Astrocyte (in vitro differentiated cells and primary cell): ENCODE results near the gene FBXW12. TPM values are rescaled to one million over a fixed set of nuclear protein-coding genes. Genes with fewer than 3 reads are reported as not detected.

Experiments
- DNase-seq: peaks from one replicate; pipeline ENCODE4 v3.0.0-alpha.2; 2010; ENCODE audit warnings: low read depth
- FAIRE-seq: peaks from 2 replicates; lab custom pipeline; 2011; peaks lifted over from hg19 to GRCh38; lab: Jason Lieb, UNC
- H2AFZ ChIP-seq: 2 replicates; pipeline ENCODE4 v1.6.0; 2012; ENCODE audit warnings: low read depth, low read length, inconsistent platforms
- H3K27ac ChIP-seq: 2 replicates; pipeline ENCODE4 v1.5.1; 2011; ENCODE audit warnings: low read depth, low read length, inconsistent platforms
- H3K27me3 ChIP-seq: 2 replicates; pipeline ENCODE4 v1.6.0; 2011; ENCODE audit warnings: low read length, inconsistent platforms; ENCODE audit not compliant: insufficient read depth
- H3K36me3 ChIP-seq: 2 replicates; pipeline ENCODE4 v1.5.1; 2011; ENCODE audit warnings: low read length, inconsistent platforms; ENCODE audit not compliant: insufficient read depth
- H3K4me1 ChIP-seq: 2 replicates; pipeline ENCODE4 v1.5.1; 2011; ENCODE audit warnings: low read length, inconsistent platforms; ENCODE audit not compliant: insufficient read depth
- H3K4me2 ChIP-seq: 2 replicates; pipeline ENCODE4 v1.6.0; 2012; ENCODE audit warnings: low read length, inconsistent platforms
- H3K4me3 ChIP-seq: 2 replicates; pipeline ENCODE4 v1.5.1; 2011; ENCODE audit warnings: low read depth, mild to moderate bottlenecking, low read length, inconsistent platforms; ENCODE audit not compliant: insufficient read depth
- H3K79me2 ChIP-seq: 2 replicates; pipeline ENCODE4 v1.6.0; 2012; ENCODE audit warnings: mild to moderate bottlenecking, low read length, inconsistent platforms; ENCODE audit not compliant: insufficient read depth
- H3K9ac ChIP-seq: 2 replicates; pipeline ENCODE4 v1.6.0; 2012; ENCODE audit warnings: mild to moderate bottlenecking, low read length, inconsistent platforms
- H3K9me3 ChIP-seq: 2 replicates; pipeline ENCODE4 v1.5.1; 2012; ENCODE audit warnings: low read depth, mild to moderate bottlenecking, low read length, inconsistent platforms; ENCODE audit not compliant: insufficient read depth
- H4K20me1 ChIP-seq: 2 replicates; pipeline ENCODE4 v1.6.0; 2012; ENCODE audit warnings: low read length, inconsistent platforms; ENCODE audit not compliant: insufficient read depth
- H3K27ac Mint-ChIP-seq: one replicate; pipeline ENCODE4 v1.8.0; 2021; ENCODE audit warnings: mild to moderate bottlenecking, mixed read lengths; ENCODE audit not compliant: unreplicated experiment
- H3K27me3 Mint-ChIP-seq: one replicate; pipeline ENCODE4 v1.8.0; 2021; ENCODE audit warnings: low read depth, mixed read lengths; ENCODE audit not compliant: unreplicated experiment
- H3K36me3 Mint-ChIP-seq: one replicate; pipeline ENCODE4 v1.8.0; 2021; ENCODE audit warnings: low read depth, mixed read lengths; ENCODE audit not compliant: unreplicated experiment
- H3K4me1 Mint-ChIP-seq: one replicate; pipeline ENCODE4 v1.8.0; 2021; ENCODE audit warnings: low read depth, mixed read lengths; ENCODE audit not compliant: unreplicated experiment
- H3K4me3 Mint-ChIP-seq: one replicate; pipeline ENCODE4 v1.8.0; 2021; ENCODE audit warnings: mild to moderate bottlenecking, moderate library complexity, mixed read lengths; ENCODE audit not compliant: unreplicated experiment
- H3K9me3 Mint-ChIP-seq: one replicate; pipeline ENCODE4 v1.8.0; 2021; ENCODE audit warnings: mild to moderate bottlenecking, mixed read lengths; ENCODE audit not compliant: unreplicated experiment
- CTCF ChIP-seq: IDR thresholded peaks from 2 replicates; pipeline ENCODE4 v1.5.1; 2011; ENCODE audit warnings: low read depth, mild to moderate bottlenecking, inconsistent platforms, low read length, moderate library complexity; ENCODE audit not compliant: insufficient read depth
- EZH2 ChIP-seq: IDR thresholded peaks from 2 replicates; pipeline ENCODE4 v1.6.1; 2012; ENCODE audit warnings: mild to moderate bottlenecking, low read length, inconsistent platforms; ENCODE audit not compliant: insufficient read depth
- total RNA-seq: library from RNA; stranded (reverse); gene quantifications from 2 replicates; pipeline ENCODE4 v1.2.1, GENCODE V29; 2021

The FBXW12 gene
- total RNA-seq, 1 donor from 2014 or later = not detected

- peaks cover 47% of the 10 kb centered on the region for H4K20me1 ChIP-seq
- H3K27ac ChIP-seq = no peak overlapping the region
- no peaks in the 10 kb centered on the region for H3K36me3 ChIP-seq
- no peak overlapping the region for H3K4me3 ChIP-seq
- no peak overlapping the region for H3K4me2 ChIP-seq
- Mint-ChIP-seq H3K9me3 (no peaks in the 10 kb centered on the region), H3K4me1 (no peaks in the 10 kb centered on the region), H3K36me3 (peaks cover 17% of the 10 kb centered on the region), H3K27me3 (no peaks in the 10 kb centered on the region), H3K27ac (no peak overlapping the region), H3K4me3 (no peak overlapping the region)
- no peak overlapping the region for H3K9ac ChIP-seq
- no peak overlapping the region for H2AFZ ChIP-seq
- H3K4me1 ChIP-seq = no peaks in the 10 kb centered on the region
- H3K27me3 ChIP-seq = no peaks in the 10 kb centered on the region
- no peak for TF ChIP-seq EZH2
- TF ChIP-seq CTCF = no peak
- FAIRE-seq = no peak
- peaks cover 7% of the 10 kb centered on the region for H3K79me2 ChIP-seq
- no peaks in the 10 kb centered on the region for H3K9me3 ChIP-seq
- no peak for DNase-seq
These were observed 45.6 kb downstream of the FBXW12 start for GRCh38 chr3:48417529-48418108.

- no peaks in the 10 kb centered on the region for H3K36me3 ChIP-seq
- TF ChIP-seq EZH2 = no peak
- TF ChIP-seq CTCF = no peak
- H3K27me3 ChIP-seq = no peaks in the 10 kb centered on the region
- FAIRE-seq = no peak
- peaks cover 21% of the 10 kb centered on the region for H3K36me3 Mint-ChIP-seq
- H3K4me3 ChIP-seq = no peak overlapping the region
- no peaks in the 10 kb centered on the region for H3K27me3 Mint-ChIP-seq
- H3K9me3 Mint-ChIP-seq = no peaks in the 10 kb centered on the region
- H3K27ac Mint-ChIP-seq = no peak overlapping the region
- no peak overlapping the region for H2AFZ ChIP-seq
- peaks cover 7% of the 10 kb centered on the region for H3K79me2 ChIP-seq
- peaks cover 2% of the 10 kb centered on the region for H3K4me1 Mint-ChIP-seq
- H3K9me3 ChIP-seq = no peaks in the 10 kb centered on the region
- H3K4me3 Mint-ChIP-seq = no peak overlapping the region
- no peak overlapping the region for H3K27ac ChIP-seq
- no peaks in the 10 kb centered on the region for H3K4me1 ChIP-seq
- no peak for DNase-seq
- no peak overlapping the region for H3K4me2 ChIP-seq
- no peak overlapping the region for H3K9ac ChIP-seq
- H4K20me1 ChIP-seq = peaks cover 48% of the 10 kb centered on the region
These were observed 46.1 kb downstream of the FBXW12 start for GRCh38 chr3:48418140-48418539.

- Mint-ChIP-seq H3K27me3 (no peaks in the 10 kb centered on the region), H3K4me3 (no peak overlapping the region), H3K9me3 (no peaks in the 10 kb centered on the region), H3K36me3 (peaks cover 20% of the 10 kb centered on the region), H3K4me1 (peaks cover 2% of the 10 kb centered on the region), H3K27ac (no peak overlapping the region)
- Histone ChIP-seq H2AFZ (no peak overlapping the region), H3K4me2 (no peak overlapping the region), H3K27me3 (no peaks in the 10 kb centered on the region), H3K27ac (no peak overlapping the region), H4K20me1 (peaks cover 51% of the 10 kb centered on the region), H3K36me3 (no peaks in the 10 kb centered on the region), H3K4me3 (no peak overlapping the region), H3K9me3 (no peaks in the 10 kb centered on the region), H3K9ac (no peak overlapping the region), H3K4me1 (no peaks in the 10 kb centered on the region), H3K79me2 (peaks cover 7% of the 10 kb centered on the region)
- TF ChIP-seq CTCF (no peak), EZH2 (no peak)
- no peak for FAIRE-seq
- no peak for DNase-seq
These were observed 46.6 kb downstream of the FBXW12 start for GRCh38 chr3:48418651-48419050.
